VCaP (cell line): ENCODE measurements around the gene R3HDM2.
A peak's percentile ranks its signal among the peaks of the same experiment; 100 is the strongest.

Source experiments
- H3K27ac ChIP-seq: fragments of 450-650 bp; 2 replicates; pipeline ENCODE4 v1.5.1; 2017
- CTCF ChIP-seq: fragments of 450-650 bp; conservative IDR thresholded peaks from 2 replicates; pipeline ENCODE4 v1.5.1; 2017; ENCODE audit warnings: mild to moderate bottlenecking, moderate library complexity

R3HDM2 gene

GRCh38 chr12:57475271-57476161 is 44.7 kb upstream of the R3HDM2 start:
- H3K27ac ChIP-seq: peak overlapping the region; percentile 35; the same call in 1 of the 2 replicates
- no peak for TF ChIP-seq CTCF

DNA sequence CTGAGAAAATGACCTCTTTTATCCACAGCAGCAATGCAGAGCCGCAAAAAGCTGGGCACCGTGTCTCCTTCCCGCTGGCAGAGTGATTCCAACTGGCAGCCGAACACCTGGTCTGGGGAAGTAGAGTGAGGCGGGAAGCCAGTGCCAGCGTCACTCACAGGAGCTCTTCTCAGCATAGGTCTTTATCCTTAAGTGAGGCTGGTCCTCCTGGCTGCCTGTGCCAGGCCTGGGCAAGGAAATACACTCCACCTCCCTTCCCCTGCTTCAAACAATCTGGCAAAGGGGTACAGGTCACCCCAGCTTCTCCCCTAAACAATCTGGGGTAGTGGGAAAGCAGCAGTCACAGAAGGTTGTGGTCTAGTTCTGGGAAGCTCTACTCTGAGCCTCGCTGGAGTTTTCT is 44.0 kb upstream of the R3HDM2 start:
- H3K27ac ChIP-seq: peak overlapping the region; percentile 35; the same call in 1 of the 2 replicates

GRCh38 chr12:57474430-57474829 is 43.6 kb upstream of the R3HDM2 start:
- no peak overlapping the region for H3K27ac ChIP-seq
- TF ChIP-seq CTCF: no peak

More for the DNA sequence above, 44.0 kb upstream of the R3HDM2 start:
- no peak for TF ChIP-seq CTCF

DNA sequence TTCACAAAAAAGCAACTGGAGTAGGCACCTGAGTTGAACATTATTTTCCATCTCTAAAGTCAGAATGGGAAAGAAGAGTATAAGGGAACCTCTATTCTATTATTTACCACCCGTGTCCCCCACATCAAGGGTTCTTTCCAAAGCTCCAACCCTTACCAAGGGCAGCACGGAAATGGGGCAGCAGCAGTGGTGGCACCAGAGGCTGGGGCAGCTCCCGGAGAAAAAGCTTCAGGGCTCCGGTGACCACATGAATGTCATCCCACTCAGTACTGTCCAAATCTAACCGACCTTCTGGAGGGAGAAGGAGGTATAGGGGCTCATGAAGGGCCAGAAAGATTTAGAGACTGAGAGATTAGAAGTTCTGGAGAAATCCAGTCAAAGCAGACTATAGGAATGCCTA is 43.0 kb upstream of the R3HDM2 start:
- TF ChIP-seq CTCF: no peak
- H3K27ac ChIP-seq: no peak overlapping the region

- H3K27ac ChIP-seq: no peak overlapping the region
- no peak for TF ChIP-seq CTCF
These were observed 42.5 kb upstream of the R3HDM2 start for GRCh38 chr12:57473392-57473791.

DNA sequence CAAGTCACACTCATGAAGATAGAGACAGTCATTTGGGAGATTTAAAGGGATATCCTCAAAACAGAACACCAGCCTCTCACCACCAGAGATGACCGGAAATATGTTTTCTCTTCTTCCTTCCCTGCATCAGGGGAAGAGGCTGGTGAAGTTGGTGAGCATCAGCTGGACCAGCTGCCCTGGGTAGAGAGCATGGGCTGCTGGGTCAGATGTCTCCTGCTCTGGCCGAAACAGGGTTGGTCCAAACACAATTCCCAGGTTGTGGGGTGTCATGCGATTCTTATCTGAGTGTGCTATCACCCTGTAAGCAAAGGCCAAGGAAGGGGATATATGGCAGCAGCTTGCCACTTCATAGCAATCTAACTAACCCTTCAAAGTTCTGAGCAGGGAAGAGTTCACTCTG is 41.5 kb upstream of the R3HDM2 start:
- no peak for TF ChIP-seq CTCF
- H3K27ac ChIP-seq: no peak overlapping the region

GRCh38 chr12:57471661-57472060 is 40.8 kb upstream of the R3HDM2 start:
- no peak for TF ChIP-seq CTCF
- no peak overlapping the region for H3K27ac ChIP-seq
